Mucosa of descending colon (tissue), 3 donors: ENCODE measurements around the gene CRYM. TPM values are rescaled to one million over a fixed set of nuclear protein-coding genes. Genes with fewer than 3 reads are reported as not detected.

Experiments used
- ATAC-seq: fragments of 200-7000 bp; cut with Tn5 transposase; one replicate; pipeline ENCODE4 v1.9.1; 2020; ENCODE audit warnings: mild to moderate bottlenecking, moderate library complexity
- DNase-seq, 3 donors: peaks; one replicate each; pipeline ENCODE4 v3.0.0-alpha.2; 2020
- H3K36me3 ChIP-seq: fragments of 200-600 bp; one replicate; pipeline ENCODE4 v1.8.0; 2021; ENCODE audit warnings: low read depth, mild to moderate bottlenecking
- H3K4me1 ChIP-seq: fragments of 200-600 bp; one replicate; pipeline ENCODE4 v1.8.0; 2021; ENCODE audit warnings: low read depth, mild to moderate bottlenecking
- H3K4me3 ChIP-seq: fragments of 200-600 bp; one replicate; pipeline ENCODE4 v1.8.0; 2021; ENCODE audit warnings: mild to moderate bottlenecking
- H3K9me3 ChIP-seq: fragments of 200-600 bp; one replicate; pipeline ENCODE4 v1.8.0; 2021; ENCODE audit warnings: mild to moderate bottlenecking
- intact Hi-C, 2 donors: fragments of 100-400 bp; cut with DNase I in 1 of 2; cut with micrococcal nuclease in 1 of 2; formaldehyde crosslinking; loops; one replicate each; pipeline versions ENCODE4 v1.11.0 to v1.11.1; 2022; cut with DNase I, micrococcal nuclease
- total RNA-seq, 3 donors: library from RNA; stranded (reverse); fragmentation: NEBNext Ultra II Directional in 2 of 3; extraction: Animal tissue kit (Norgen Biotek cat#: 25700) in 2 of 3; gene quantifications; one replicate each; pipeline versions ENCODE4 v1.2.1 to v1.2.4, GENCODE V29; 2021 to 2023
- TF ChIP-seq, protein P1 (sequence below): fragments of 200-600 bp; IDR thresholded peaks from one replicate; pipeline ENCODE4 v1.8.0; 2022; ENCODE audit warnings: antibody characterized with exemption, mild to moderate bottlenecking
- donor health status: DM: no; HTN: no; CAD: no; lungs with moderate emphysema.
- donor health status: DM: no; HTN: no; CAD: no.
- donor health status: DM: no; HTN: yes; CAD: no.

The CRYM gene
- total RNA-seq, 3 donors from 2014 or later: 5.6 to 14.1 (median 9.5) TPM

DNA sequence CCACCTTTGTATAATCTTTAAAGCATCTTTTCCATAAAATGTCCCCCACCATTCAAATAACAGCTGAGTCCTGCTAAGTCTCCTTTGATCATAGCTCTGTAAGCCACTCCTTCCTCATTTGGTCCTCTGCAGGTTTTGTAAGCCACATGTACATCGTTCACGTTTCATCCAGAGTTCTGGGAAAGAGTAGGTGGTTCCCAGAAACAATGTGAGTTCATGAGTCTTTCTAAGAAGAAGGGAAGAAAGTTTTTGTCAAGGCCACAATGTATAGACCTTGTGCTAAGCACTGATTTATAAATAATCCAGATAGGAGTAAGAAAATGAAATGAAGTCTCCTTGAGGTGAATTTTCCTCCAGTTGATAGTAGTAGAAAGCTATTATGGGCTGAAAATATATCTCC, 53.3 kb downstream of the CRYM start:
- no peak for DNase-seq
- ATAC-seq: no peak
- H3K4me3 ChIP-seq: no peak overlapping the region
- H3K36me3 ChIP-seq: no peaks in the 10 kb centered on the region
- no peaks in the 10 kb centered on the region for H3K9me3 ChIP-seq
- intact Hi-C loops: no loop called here
- TF ChIP-seq, protein P1, sequence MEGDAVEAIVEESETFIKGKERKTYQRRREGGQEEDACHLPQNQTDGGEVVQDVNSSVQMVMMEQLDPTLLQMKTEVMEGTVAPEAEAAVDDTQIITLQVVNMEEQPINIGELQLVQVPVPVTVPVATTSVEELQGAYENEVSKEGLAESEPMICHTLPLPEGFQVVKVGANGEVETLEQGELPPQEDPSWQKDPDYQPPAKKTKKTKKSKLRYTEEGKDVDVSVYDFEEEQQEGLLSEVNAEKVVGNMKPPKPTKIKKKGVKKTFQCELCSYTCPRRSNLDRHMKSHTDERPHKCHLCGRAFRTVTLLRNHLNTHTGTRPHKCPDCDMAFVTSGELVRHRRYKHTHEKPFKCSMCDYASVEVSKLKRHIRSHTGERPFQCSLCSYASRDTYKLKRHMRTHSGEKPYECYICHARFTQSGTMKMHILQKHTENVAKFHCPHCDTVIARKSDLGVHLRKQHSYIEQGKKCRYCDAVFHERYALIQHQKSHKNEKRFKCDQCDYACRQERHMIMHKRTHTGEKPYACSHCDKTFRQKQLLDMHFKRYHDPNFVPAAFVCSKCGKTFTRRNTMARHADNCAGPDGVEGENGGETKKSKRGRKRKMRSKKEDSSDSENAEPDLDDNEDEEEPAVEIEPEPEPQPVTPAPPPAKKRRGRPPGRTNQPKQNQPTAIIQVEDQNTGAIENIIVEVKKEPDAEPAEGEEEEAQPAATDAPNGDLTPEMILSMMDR: no peak
- peaks cover 10% of the 10 kb centered on the region for H3K4me1 ChIP-seq

- TF ChIP-seq, protein P1: no peak
- DNase-seq: peak in 1 of 3 donors; percentile 52
These were observed 54.3 kb downstream of the CRYM start for GRCh38 chr16:21223787-21224186.

GRCh38 chr16:21222495-21223337, 55.4 kb downstream of the CRYM start:
- intact Hi-C loops: no loop called here
- no peaks in the 10 kb centered on the region for H3K36me3 ChIP-seq
- peak; percentile 86 for ATAC-seq
- peaks cover 10% of the 10 kb centered on the region for H3K4me1 ChIP-seq
- DNase-seq: peak in 1 of 3 donors; percentile 43
- no peaks in the 10 kb centered on the region for H3K9me3 ChIP-seq
- TF ChIP-seq, protein P1: no peak
- no peak overlapping the region for H3K4me3 ChIP-seq

More at GRCh38 chr16:21223787-21224186, 54.3 kb downstream of the CRYM start:
- peaks cover 10% of the 10 kb centered on the region for H3K4me1 ChIP-seq
- ATAC-seq: peak; percentile 49
- H3K9me3 ChIP-seq: no peaks in the 10 kb centered on the region
- no peak overlapping the region for H3K4me3 ChIP-seq
- intact Hi-C loops: no loop called here
- H3K36me3 ChIP-seq: no peaks in the 10 kb centered on the region

GRCh38 chr16:21219551-21219950, 58.5 kb downstream of the CRYM start:
- ATAC-seq (no peak), DNase-seq (no peak)
- intact Hi-C loops: no loop called here
- TF ChIP-seq, protein P1: no peak
- H3K9me3 ChIP-seq: no peaks in the 10 kb centered on the region
- no peak overlapping the region for H3K4me3 ChIP-seq
- H3K36me3 ChIP-seq: no peaks in the 10 kb centered on the region
- H3K4me1 ChIP-seq: peaks cover 10% of the 10 kb centered on the region

DNA sequence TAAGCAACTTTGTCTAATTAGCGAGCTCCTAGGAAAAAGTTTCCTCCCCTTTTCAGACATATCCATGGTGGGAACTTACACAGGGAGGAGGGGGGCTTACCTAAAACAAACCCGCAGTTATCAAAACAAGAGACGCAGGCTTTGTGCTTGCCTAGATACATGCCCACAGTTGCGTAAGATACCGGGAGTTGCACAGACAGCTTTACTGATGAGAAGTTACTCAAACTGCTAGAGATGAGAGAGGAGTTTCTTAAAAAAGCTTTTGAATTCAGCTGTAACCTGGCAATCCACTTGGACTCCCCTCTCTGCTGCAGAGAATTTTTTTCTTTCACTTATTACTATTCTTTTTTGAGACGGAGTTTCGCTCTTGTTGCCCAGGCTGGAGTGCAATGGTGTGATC, 59.9 kb downstream of the CRYM start:
- ATAC-seq: no peak
- Histone ChIP-seq H3K4me1 (peaks cover 10% of the 10 kb centered on the region), H3K4me3 (no peak overlapping the region), H3K36me3 (no peaks in the 10 kb centered on the region), H3K9me3 (no peaks in the 10 kb centered on the region)
- intact Hi-C loops: no loop called here
- TF ChIP-seq, protein P1: no peak
- DNase-seq: no peak
